GM10847 (cell line): ENCODE results near the gene WDR27.

Source experiments
- POLR2A ChIP-seq: IDR thresholded peaks from 2 replicates; pipeline ENCODE4 v1.6.1; 2011; ENCODE audit not compliant: insufficient read length; ENCODE audit errors: extremely low read depth

WDR27 gene

GRCh38 chr6:169545982-169546381 lies 155.8 kb downstream of the WDR27 start:
- TF ChIP-seq POLR2A, result no peak

- no peak for TF ChIP-seq POLR2A
Measured at GRCh38 chr6:169543704-169544103, 158.1 kb downstream of the WDR27 start.

- TF ChIP-seq POLR2A, result no peak
Measured at GRCh38 chr6:169542491-169542890, 159.3 kb downstream of the WDR27 start.

- TF ChIP-seq POLR2A, result no peak
Measured at GRCh38 chr6:169539176-169539897, 162.5 kb downstream of the WDR27 start.

- no peak for TF ChIP-seq POLR2A
Measured at GRCh38 chr6:169536446-169537170, 165.2 kb downstream of the WDR27 start.

- no peak for TF ChIP-seq POLR2A
Measured at GRCh38 chr6:169534039-169534421, 167.8 kb downstream of the WDR27 start.

- TF ChIP-seq POLR2A, result no peak
Measured at GRCh38 chr6:169533301-169534038, 168.4 kb downstream of the WDR27 start.

GRCh38 chr6:169530752-169531123 lies 171.1 kb downstream of the WDR27 start:
- TF ChIP-seq POLR2A, result no peak

GRCh38 chr6:169529931-169530751 lies 171.7 kb downstream of the WDR27 start:
- no peak for TF ChIP-seq POLR2A

- no peak for TF ChIP-seq POLR2A
Measured at GRCh38 chr6:169528755-169529154, 173.1 kb downstream of the WDR27 start.

GRCh38 chr6:169527306-169527705 lies 174.5 kb downstream of the WDR27 start:
- TF ChIP-seq POLR2A, result no peak

GRCh38 chr6:169521825-169522224 lies 180.0 kb downstream of the WDR27 start:
- TF ChIP-seq POLR2A, result no peak

GRCh38 chr6:169520104-169520503 lies 181.7 kb downstream of the WDR27 start:
- TF ChIP-seq POLR2A, result no peak

- no peak for TF ChIP-seq POLR2A
Measured at GRCh38 chr6:169518451-169518850, 183.4 kb downstream of the WDR27 start.
